Gastrocnemius medialis (tissue), 4 donors: ENCODE data around the gene VAPA.

Experiments
- CTCF ChIP-seq, 5 experiments: fragments of 450-650 bp in 3 of 5; fragments of 200-600 bp in 2 of 5; sonication (generic) in 2 of 5; IDR thresholded peaks in 4 of 5; conservative IDR thresholded peaks in 1 of 5; 1 replicate in 4 of 5; 2 replicates in 1 of 5; pipeline ENCODE4 v1.5.1; 2016 to 2019; ENCODE audit warnings: antibody characterized with exemption in 5 of 5, mild to moderate bottlenecking in 3 of 5, moderate library complexity in 3 of 5
- POLR2A ChIP-seq, 2 donors: fragments of 450-650 bp; IDR thresholded peaks; one replicate each; pipeline ENCODE4 v1.6.1; 2017; ENCODE audit warnings: antibody characterized with exemption in 2 of 2, mild to moderate bottlenecking in 2 of 2, moderate library complexity in 2 of 2

- TF ChIP-seq CTCF (IDR thresholded peaks at IDR 0.05 in 4 of 5, conservative IDR thresholded peaks at IDR 0.05 in 1 of 5): no peak
- no peak for TF ChIP-seq POLR2A (IDR thresholded peaks at IDR 0.05)
Measured at GRCh38 chr18:9870431-9871008, 43.3 kb upstream of the VAPA start.
